ENCODE results near the gene SYNDIG1.

GRCh38 chr20:24560571-24561491, 91.4 kb downstream of the SYNDIG1 start:
- TF ChIP-seq CTCF (IDR thresholded peaks at IDR 0.05; ENCODE audit: insufficient read depth, low read length) (no peak), POLR2AphosphoS5 (IDR thresholded peaks at IDR 0.05; ENCODE audit: low read depth) (no peak), REST (IDR thresholded peaks at IDR 0.05; ENCODE audit: insufficient replicate concordance, low read depth) (no peak), GABPA (IDR thresholded peaks at IDR 0.05; ENCODE audit: low read depth) (no peak), SPI1 (IDR thresholded peaks at IDR 0.05; ENCODE audit: borderline replicate concordance, low read depth) (no peak)
